HepG2 (cell line): Measurements from ENCODE around the gene GPC2. TPM values are rescaled to one million over a fixed set of nuclear protein-coding genes. Genes with fewer than 3 reads are reported as not detected.

Experiments
- AGO1 ChIP-seq: fragments of 200-400 bp; formaldehyde crosslinking; IDR thresholded peaks from 2 replicates; pipeline ENCODE4 v1.6.1; 2017; ENCODE audit warnings: mild to moderate bottlenecking, low read depth, low read length, moderate library complexity; ENCODE audit not compliant: poor library complexity, severe bottlenecking
- FOXA1 ChIP-seq, 2 experiments: fragments of 450-650 bp in 1 of 2; sonication (generic) in 1 of 2; formaldehyde crosslinking in 1 of 2; IDR thresholded peaks; 2 replicates each; pipeline versions ENCODE4 v1.4.0 to v1.6.1; 2016 to 2020; ENCODE audit warnings: missing genetic modification reagents in 1 of 2
- HDAC1 ChIP-seq: sonication (generic); formaldehyde crosslinking; IDR thresholded peaks from 2 replicates; pipeline ENCODE4 v1.5.1; 2020; ENCODE audit warnings: mild to moderate bottlenecking, missing genetic modification reagents
- PHF21A ChIP-seq: sonication (generic); formaldehyde crosslinking; IDR thresholded peaks from 2 replicates; pipeline ENCODE4 v1.5.0; 2020; ENCODE audit warnings: mild to moderate bottlenecking, missing genetic modification reagents
- RBFOX2 ChIP-seq: fragments of 200-400 bp; formaldehyde crosslinking; IDR thresholded peaks from 2 replicates; pipeline ENCODE4 v1.6.1; 2017; ENCODE audit warnings: low read depth, mild to moderate bottlenecking, low read length
- SOX13 ChIP-seq, 3 experiments: fragments of 450-650 bp in 1 of 3; sonication (generic) in 1 of 3; formaldehyde crosslinking in 1 of 3; IDR thresholded peaks in 2 of 3; conservative IDR thresholded peaks in 1 of 3; 2 replicates each; pipeline versions ENCODE4 v1.5.0 to v1.6.1; 2016 to 2020; ENCODE audit warnings: antibody characterized with exemption in 1 of 3, mild to moderate bottlenecking in 1 of 3, missing compliant biosample characterization in 1 of 3, missing genetic modification reagents in 1 of 3, moderate library complexity in 1 of 3
- SP140L ChIP-seq: sonication (generic); formaldehyde crosslinking; IDR thresholded peaks from 2 replicates; pipeline ENCODE4 v1.4.0; 2020; ENCODE audit warnings: missing genetic modification reagents, borderline replicate concordance
- TP53 ChIP-seq: sonication (generic); formaldehyde crosslinking; conservative IDR thresholded peaks from 2 replicates; pipeline ENCODE4 v1.4.0; 2020; ENCODE audit warnings: missing genetic modification reagents
- ZNF180 ChIP-seq: sonication (generic); formaldehyde crosslinking; IDR thresholded peaks from 2 replicates; pipeline ENCODE4 v1.4.0; 2020; ENCODE audit warnings: low read depth, missing genetic modification reagents, borderline replicate concordance
- ZNF24 ChIP-seq: fragments of 450-650 bp; IDR thresholded peaks from 2 replicates; pipeline ENCODE4 v1.6.1; 2017; ENCODE audit warnings: antibody characterized with exemption, mild to moderate bottlenecking
- ZNF850 ChIP-seq: sonication (generic); formaldehyde crosslinking; conservative IDR thresholded peaks from 2 replicates; pipeline ENCODE4 v1.9.0; 2021; ENCODE audit warnings: mild to moderate bottlenecking, missing genetic modification reagents
- polyA plus RNA-seq, 8 experiments: library from polyadenylated mRNA; depleted of rRNA in 3 of 8; stranded (reverse) in 7 of 8; unstranded in 1 of 8; fragments of >200 nt; fragmentation: Illumina TruSeq in 4 of 8; extraction: Trizol in 4 of 8; gene quantifications; 2 replicates each; pipeline versions ENCODE4 v1.2.1 to v1.2.3, GENCODE V29; 2011 to 2016; ENCODE audit warnings: low read depth in 4 of 8, missing spikeins in 1 of 8, mixed read lengths in 1 of 8; ENCODE audit not compliant: insufficient read depth in 1 of 8
- total RNA-seq, 5 experiments: library from RNA; depleted of rRNA; stranded (reverse); fragments of >200 nt; fragmentation: Illumina TruSeq; extraction: Trizol; gene quantifications; 2 replicates each; pipeline ENCODE4 v1.2.3, GENCODE V29; 2016; ENCODE audit warnings: low read depth in 1 of 5
- TF ChIP-seq, protein P1 (sequence below): sonication (generic); formaldehyde crosslinking; IDR thresholded peaks from 2 replicates; pipeline ENCODE4 v1.5.1; 2020; ENCODE audit warnings: mild to moderate bottlenecking, missing genetic modification reagents, borderline replicate concordance
- TF ChIP-seq, protein P2 (sequence below): sonication (generic); formaldehyde crosslinking; conservative IDR thresholded peaks from 2 replicates; pipeline ENCODE4 v1.4.0; 2020; ENCODE audit warnings: missing genetic modification reagents
- TF ChIP-seq, protein P3 (sequence below): sonication (generic); formaldehyde crosslinking; IDR thresholded peaks from 2 replicates; pipeline ENCODE4 v1.5.0; 2020; ENCODE audit warnings: missing genetic modification reagents
- TF ChIP-seq, protein P4 (sequence below): sonication (generic); formaldehyde crosslinking; IDR thresholded peaks from 2 replicates; pipeline ENCODE4 v1.5.0; 2020; ENCODE audit warnings: mild to moderate bottlenecking, low read depth, missing genetic modification reagents, borderline replicate concordance
- TF ChIP-seq, protein P5 (sequence below): sonication (generic); formaldehyde crosslinking; IDR thresholded peaks from 2 replicates; pipeline ENCODE4 v1.5.1; 2020; ENCODE audit warnings: missing genetic modification reagents, mild to moderate bottlenecking, borderline replicate concordance
- TF ChIP-seq, protein P6 (sequence below): sonication (generic); formaldehyde crosslinking; IDR thresholded peaks from 2 replicates; pipeline ENCODE4 v1.4.0; 2020; ENCODE audit warnings: mild to moderate bottlenecking, low read depth, missing genetic modification reagents

GPC2 gene
- total and polyA plus RNA-seq, 2 of the 13 experiments (the other 11 are each of a cell fraction or from before 2014, with no cell fraction given), result 0.64 to 0.78 TPM

DNA sequence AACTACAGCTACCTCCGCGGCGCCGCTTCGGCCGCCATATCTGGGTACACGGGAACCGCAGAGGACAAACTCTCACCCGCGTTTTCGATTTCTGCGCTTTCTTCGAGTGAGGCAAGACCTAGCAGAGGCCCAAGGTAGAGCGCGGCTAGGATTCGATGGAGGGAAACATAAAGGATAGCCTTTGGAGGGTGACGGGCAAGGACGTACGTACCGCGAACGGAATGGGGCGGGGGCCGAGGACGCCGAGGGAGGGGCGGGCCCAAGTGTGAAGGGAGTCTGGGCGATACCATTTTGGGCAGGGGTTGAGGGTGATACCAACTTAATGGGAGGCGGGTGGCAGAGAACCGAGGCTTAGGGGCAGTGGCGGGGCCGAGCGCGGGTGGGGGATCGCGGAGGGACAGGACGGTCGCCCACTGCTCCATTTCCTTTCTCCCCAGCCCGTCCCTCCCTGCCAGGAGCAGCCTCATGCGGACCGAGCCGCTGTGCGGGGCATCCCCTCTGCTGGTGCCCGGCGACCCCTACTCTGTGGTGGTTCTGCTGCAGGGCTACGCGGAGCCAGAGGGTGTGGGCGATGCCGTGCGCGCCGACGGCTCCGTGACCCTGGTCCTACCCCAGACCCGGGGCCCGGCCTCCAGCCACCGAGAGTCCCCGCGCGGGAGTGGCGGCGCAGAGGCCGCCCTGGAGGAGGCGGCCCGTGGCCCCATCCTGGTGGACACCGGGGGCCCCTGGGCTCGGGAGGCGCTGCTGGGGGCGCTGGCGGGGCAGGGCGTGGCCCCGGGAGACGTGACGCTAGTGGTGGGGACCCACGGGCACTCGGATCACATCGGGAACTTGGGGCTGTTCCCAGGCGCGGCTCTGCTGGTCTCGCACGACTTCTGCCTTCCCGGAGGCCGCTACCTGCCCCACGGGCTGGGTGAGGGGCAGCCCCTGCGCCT, 50.0 kb downstream of the GPC2 start, which contains the start of gene MBLAC1 (continued):
- TF ChIP-seq, protein P1, sequence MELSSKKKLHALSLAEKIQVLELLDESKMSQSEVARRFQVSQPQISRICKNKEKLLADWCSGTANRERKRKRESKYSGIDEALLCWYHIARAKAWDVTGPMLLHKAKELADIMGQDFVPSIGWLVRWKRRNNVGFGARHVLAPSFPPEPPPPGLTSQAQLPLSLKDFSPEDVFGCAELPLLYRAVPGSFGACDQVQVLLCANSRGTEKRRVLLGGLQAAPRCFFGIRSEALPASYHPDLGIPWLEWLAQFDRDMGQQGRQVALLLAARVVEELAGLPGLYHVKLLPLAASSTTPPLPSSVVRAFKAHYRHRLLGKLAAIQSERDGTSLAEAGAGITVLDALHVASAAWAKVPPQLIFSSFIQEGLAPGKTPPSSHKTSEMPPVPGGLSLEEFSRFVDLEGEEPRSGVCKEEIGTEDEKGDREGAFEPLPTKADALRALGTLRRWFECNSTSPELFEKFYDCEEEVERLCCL (CRISPR knock-in tag), result 0 out of 2 replicates have a peak, but pooled peaks have one; percentile 72
- TF ChIP-seq SP140L (no peak), SOX13 (IDR thresholded peaks at IDR 0.05) (no peak), SOX13 (CRISPR knock-in tag; conservative IDR thresholded peaks at IDR 0.05 in 1 of 2, IDR thresholded peaks at IDR 0.05 in 1 of 2) (0 out of 4 replicates have a peak, but pooled peaks of 1 of the 2 experiments have one; percentile 3), ZNF24 (no peak), AGO1 (no peak), TP53 (CRISPR knock-in tag) (peak; percentile 58; the same call in 1 of the 2 replicates), RBFOX2 (peak; percentile 80), ZNF850 (CRISPR knock-in tag) (peak; percentile 74; the same call in 1 of the 2 replicates), ZNF180 (CRISPR knock-in tag) (no peak; the same call in 1 of the 2 replicates), FOXA1 (IDR thresholded peaks at IDR 0.05) (no peak), FOXA1 (CRISPR knock-in tag; IDR thresholded peaks at IDR 0.05) (no peak), HDAC1 (CRISPR knock-in tag) (peak; percentile 59), PHF21A (CRISPR knock-in tag) (peak; percentile 36; the same call in 1 of the 2 replicates)
- TF ChIP-seq, protein P2, sequence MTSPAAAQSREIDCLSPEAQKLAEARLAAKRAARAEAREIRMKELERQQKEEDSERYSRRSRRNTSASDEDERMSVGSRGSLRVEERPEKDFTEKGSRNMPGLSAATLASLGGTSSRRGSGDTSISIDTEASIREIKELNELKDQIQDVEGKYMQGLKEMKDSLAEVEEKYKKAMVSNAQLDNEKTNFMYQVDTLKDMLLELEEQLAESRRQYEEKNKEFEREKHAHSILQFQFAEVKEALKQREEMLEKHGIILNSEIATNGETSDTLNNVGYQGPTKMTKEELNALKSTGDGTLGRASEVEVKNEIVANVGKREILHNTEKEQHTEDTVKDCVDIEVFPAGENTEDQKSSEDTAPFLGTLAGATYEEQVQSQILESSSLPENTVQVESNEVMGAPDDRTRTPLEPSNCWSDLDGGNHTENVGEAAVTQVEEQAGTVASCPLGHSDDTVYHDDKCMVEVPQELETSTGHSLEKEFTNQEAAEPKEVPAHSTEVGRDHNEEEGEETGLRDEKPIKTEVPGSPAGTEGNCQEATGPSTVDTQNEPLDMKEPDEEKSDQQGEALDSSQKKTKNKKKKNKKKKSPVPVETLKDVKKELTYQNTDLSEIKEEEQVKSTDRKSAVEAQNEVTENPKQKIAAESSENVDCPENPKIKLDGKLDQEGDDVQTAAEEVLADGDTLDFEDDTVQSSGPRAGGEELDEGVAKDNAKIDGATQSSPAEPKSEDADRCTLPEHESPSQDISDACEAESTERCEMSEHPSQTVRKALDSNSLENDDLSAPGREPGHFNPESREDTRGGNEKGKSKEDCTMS (CRISPR knock-in tag), result no peak
- TF ChIP-seq, protein P3, sequence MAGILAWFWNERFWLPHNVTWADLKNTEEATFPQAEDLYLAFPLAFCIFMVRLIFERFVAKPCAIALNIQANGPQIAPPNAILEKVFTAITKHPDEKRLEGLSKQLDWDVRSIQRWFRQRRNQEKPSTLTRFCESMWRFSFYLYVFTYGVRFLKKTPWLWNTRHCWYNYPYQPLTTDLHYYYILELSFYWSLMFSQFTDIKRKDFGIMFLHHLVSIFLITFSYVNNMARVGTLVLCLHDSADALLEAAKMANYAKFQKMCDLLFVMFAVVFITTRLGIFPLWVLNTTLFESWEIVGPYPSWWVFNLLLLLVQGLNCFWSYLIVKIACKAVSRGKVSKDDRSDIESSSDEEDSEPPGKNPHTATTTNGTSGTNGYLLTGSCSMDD (CRISPR knock-in tag), result no peak
- TF ChIP-seq, protein P4, sequence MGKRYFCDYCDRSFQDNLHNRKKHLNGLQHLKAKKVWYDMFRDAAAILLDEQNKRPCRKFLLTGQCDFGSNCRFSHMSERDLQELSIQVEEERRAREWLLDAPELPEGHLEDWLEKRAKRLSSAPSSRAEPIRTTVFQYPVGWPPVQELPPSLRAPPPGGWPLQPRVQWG, result no peak
- TF ChIP-seq, protein P5, sequence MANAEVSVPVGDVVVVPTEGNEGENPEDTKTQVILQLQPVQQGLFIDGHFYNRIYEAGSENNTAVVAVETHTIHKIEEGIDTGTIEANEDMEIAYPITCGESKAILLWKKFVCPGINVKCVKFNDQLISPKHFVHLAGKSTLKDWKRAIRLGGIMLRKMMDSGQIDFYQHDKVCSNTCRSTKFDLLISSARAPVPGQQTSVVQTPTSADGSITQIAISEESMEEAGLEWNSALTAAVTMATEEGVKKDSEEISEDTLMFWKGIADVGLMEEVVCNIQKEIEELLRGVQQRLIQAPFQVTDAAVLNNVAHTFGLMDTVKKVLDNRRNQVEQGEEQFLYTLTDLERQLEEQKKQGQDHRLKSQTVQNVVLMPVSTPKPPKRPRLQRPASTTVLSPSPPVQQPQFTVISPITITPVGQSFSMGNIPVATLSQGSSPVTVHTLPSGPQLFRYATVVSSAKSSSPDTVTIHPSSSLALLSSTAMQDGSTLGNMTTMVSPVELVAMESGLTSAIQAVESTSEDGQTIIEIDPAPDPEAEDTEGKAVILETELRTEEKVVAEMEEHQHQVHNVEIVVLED, result peak; percentile 86
- TF ChIP-seq, protein P6, sequence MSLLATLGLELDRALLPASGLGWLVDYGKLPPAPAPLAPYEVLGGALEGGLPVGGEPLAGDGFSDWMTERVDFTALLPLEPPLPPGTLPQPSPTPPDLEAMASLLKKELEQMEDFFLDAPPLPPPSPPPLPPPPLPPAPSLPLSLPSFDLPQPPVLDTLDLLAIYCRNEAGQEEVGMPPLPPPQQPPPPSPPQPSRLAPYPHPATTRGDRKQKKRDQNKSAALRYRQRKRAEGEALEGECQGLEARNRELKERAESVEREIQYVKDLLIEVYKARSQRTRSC (CRISPR knock-in tag), result no peak
